GM19099 (cell line): ENCODE results near the gene ALKAL2.

Experiments
- POLR2A ChIP-seq: IDR thresholded peaks from 3 replicates; pipeline ENCODE4 v1.6.1; 2011; ENCODE audit warnings: low read depth; ENCODE audit not compliant: insufficient read length; ENCODE audit errors: extremely low read depth

ALKAL2 gene

DNA sequence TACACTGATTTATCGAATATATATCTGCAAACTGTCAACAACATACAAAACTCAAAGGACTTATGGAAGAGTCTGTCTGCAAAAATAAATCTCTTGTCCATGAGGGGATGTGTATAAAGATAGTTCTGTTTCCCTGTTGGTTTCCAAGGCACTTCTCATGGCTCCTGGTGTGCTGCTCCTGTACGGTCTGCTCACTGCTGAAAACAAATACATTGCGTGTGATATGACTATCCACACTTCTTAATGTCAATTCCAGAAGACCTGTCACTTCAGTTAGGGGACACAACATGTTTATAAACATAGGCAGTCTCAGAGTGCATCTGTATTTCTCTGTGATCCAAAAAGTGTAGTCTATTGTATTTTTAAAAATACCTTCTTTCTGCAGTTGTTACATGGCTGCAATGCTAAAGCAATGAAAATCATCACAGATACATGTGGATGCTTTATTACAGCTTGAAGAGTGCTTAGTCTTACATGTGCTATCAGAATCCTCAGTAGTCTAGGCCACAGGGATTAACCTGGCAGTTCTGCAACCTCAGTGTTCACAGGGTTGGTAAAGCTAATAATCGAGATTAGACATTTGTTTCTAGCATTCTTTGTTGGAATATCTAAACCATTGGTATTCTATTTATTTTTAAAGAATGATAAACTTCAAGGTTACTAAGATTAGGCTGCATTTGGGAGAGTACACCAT lies 7.8 kb downstream of the ALKAL2 start:
- no peak for TF ChIP-seq POLR2A

DNA sequence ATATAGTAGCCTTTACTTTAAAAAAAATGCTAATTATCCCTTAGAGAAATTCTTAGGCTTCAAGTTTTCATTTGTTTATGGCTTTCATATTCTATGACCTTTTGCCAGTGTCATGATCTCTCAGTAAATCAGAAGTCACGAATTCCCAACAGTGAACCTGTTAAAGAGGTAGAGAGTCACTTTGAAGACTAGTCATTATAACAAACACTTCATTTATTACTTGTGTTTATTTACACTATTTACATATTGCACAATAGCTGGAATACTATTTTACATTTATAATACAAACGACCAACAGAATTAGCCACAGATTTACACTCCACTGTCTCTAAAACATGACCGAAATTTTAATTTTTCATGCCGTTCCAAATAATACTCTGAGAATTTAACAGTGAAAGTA lies 8.5 kb downstream of the ALKAL2 start:
- no peak for TF ChIP-seq POLR2A

DNA sequence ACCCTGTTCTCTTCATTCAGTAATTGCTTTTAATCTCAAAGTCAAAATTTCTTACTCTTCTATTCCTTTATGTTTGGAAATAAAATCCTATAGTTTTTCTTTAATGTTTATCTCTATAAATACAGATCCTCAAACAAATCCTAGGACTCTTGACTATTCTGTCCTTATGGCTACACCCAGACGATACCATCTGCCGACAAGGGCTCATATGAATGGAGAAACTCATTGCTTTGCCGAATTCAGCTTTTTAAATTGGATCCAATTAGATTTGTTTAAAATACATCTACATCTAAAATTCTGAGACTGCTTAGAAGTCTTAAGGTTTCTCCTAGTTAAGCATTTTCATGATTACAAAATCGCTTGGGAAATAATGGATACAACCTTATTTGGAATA lies 9.0 kb downstream of the ALKAL2 start:
- TF ChIP-seq POLR2A, result no peak

DNA sequence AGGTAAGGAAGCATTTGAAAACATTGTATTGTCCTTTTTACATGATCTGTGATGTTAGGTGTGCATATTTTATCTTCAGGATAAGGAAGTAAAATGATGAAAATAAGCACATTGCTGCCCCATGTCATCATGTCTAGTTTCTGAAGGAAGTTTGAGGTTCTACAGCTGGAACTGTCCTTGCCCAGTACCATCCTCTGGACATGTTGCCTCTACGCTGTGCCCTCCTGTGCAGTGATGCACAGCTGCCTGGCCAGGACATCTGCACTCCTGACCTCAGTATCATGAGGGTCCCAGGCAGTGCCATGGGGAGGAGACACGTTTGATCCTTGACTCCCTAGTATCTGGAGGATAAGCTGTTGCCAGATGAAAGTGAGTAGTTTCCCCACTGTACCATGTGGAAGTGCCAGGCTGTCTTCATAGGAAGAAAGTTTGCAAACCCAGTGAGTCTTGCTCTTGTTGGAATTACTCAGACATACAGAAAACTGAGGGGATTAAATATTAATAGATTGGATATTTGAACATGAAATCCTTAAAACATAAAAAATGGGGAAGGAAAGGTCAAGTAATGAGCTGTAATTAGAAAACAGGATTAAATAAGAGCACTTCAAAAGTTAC lies 9.5 kb downstream of the ALKAL2 start:
- TF ChIP-seq POLR2A, result no peak

DNA sequence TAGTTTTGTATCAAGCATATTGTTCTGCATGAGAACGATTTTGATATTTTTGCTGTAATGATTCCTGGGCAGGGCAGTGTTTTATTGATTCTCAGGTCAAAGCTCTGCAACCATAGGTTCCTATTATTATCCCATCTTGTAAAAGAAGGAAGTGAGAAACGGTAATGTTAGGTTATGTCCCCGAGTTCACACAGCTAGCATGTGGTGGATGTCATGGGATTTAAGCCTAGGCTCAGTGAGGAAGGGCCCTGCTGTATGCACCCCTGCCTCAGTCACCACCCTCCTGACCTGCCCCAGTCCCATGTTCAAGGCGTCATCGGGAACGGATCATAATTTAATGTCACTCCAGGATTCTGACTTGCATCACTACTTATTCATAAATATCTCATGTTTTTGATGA lies 12.4 kb downstream of the ALKAL2 start:
- no peak for TF ChIP-seq POLR2A

DNA sequence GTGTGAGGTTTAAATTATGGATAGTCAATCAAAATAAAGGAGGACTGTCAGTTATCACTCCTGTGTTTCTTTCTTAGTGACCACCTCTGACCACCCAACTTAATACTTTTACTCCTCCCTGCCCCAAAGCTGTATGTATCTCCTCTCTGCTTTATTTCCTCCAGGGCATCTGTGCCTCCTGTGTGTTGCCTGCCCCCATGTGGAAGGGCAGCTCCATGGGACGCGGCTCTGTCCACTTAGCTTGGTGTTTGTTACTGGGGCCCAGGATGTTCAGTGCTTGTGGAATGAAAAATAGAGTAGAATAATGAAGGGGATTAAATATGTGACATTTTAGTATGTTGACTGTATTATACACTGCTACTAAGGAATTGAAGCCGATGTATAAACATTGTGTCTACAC lies 13.4 kb downstream of the ALKAL2 start:
- TF ChIP-seq POLR2A, result no peak

DNA sequence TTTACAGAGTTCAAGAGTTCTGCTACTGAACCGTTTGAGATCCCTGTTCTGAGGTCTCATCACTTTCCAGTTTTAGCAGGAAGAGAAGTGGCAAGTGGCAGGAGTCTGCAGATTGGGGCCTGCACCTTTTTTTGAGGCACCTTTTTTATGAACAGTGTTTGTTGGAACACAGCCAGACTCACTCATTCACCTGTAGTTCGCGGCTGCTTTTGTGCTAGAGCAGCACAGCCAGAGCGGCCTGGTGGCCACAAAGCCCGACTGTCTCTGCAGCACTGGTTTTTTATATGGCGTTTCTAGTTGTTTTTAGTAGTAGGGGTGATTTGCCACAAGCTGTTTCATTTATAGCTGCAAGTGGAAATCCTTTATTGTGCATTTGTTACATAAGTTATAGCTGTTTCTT lies 14.6 kb downstream of the ALKAL2 start:
- TF ChIP-seq POLR2A, result no peak

DNA sequence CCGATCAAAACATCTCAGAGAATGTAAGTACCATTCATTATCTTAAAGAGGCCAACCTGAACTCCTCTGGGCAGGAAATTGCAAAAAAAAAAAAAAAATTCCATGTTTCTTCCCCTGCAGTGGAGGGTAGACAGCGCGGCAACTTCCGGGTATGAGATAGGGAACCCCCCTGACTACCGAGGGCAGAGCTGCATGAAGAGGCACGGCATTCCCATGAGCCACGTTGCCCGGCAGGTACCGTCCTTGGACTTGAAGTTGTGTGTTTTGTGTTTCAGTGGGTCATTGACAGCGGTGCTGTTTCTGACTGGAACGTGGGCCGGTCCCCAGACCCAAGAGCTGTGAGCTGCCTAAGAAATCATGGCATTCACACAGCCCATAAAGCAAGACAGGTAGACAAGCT lies 16.0 kb downstream of the ALKAL2 start:
- no peak for TF ChIP-seq POLR2A

DNA sequence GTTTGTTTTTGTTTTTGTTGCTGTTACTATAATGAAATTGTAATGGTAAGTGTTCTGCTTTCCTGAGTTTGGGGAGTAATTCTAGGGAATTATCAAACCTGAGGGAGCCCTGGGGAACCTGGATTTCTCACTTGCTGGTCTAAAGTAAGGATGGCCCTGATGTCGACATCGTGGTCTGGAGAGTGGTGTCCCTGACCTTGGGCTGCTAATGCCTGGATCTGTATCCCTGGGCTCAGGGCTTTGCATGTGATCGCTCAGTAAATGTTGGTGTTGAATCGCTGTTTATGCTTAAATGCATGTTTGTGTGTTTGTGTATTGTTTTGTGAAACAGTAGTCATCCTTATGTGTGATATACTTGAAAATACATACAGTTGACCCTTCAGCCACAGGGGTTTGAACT lies 17.0 kb downstream of the ALKAL2 start:
- no peak for TF ChIP-seq POLR2A

DNA sequence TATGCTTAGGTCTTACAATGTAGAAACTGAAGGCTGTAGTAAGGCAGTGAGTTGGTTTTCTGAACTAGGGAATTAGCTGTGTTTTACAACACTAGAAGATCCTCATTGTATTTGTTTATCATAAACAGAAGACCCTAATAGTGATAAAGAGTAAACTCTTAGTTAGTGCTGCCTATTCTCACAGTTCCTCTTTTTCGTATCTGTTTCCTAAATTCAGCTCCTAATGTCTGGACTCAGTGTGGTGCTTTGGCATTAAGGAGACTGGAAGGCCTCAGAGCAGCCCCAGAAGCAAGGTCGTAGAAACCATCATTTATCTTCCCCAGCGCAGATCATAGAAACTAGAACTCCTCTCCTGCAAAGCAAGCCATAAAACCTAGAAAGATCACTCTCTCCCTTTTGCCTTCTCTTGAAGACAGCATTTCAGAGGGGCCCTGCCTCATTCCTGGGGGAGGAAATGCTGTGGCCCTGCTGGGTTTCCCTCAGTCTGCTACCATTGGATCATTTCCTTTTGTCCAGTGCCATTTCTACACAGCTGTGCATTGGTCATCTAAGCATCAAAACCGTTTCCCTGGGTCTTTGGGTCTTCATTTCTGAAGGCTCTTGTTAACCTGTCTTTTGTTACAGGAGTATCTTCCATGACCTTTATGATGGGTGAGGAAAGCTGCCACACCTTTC lies 18.4 kb downstream of the ALKAL2 start:
- no peak for TF ChIP-seq POLR2A

DNA sequence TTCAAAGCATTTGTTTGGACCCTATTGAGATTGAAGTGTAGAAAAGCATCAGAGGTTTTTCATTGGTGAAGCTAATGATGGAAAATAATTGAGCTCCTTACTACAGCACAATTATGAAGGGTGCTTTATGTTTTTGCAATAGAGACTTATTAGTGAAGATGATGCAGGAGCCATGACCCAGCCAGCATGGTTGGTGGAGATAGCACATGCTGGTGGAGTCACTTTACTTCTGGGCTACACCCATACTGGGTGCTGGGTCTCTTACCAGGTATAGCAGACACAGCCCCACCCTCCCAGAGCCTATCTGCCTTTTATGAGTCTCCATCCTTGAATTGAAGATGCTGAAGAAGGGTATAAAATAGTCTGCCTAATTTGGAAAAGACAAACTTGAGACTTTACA lies 19.6 kb downstream of the ALKAL2 start:
- TF ChIP-seq POLR2A, result no peak

DNA sequence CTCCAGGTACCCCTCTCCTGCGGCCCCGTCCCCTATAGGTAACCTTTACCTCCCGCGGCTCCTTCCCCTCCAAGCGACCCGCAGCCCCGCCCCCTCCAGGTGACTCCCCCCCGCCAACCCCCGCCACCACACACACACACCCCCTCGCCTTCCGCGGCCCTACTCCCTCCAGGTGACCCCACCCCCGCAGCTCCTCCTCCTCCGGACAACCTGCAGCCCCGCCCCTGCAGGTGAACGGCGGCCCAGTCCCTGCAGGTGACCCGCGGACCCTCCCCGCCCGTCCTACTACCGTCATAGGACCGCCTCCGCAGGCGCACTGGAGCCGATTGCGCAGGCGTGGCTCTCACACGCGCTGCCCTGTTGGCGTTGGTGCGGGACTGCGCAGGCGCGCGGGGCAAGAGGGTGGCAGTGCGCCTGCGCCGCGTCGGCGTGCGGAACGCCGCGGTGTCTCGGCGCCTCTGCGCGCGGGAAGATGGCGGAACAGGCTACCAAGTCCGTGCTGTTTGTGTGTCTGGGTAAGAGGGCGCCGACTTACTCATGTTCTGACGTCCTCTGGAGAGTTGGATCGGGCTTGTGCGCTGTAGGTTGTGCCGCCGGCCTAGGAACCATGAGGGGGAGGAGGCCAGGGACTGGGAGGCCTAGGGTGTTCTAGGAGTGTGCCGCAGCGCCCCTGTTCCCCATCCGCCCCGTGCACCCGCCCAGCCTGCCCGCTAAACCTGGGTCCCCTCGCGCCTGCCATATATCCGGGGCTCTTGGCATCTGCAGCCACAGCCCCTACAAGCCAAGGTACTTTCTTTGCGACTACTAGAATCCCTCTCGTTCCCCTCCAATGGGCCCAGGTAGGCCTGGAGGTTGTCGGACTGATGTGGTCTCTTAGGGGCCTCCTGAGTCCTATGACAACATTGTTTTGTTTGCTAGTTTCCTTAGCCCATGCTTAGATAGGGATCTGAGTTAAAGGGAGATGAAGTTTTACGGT lies 23.1 kb downstream of the ALKAL2 start, which contains the start of gene ACP1:
Gene ACP1 (plus strand): TSS at position 455 of the 976 bp plus-strand sequence. CDS start 18 bp downstream, at position 473.
- peak; percentile 92 for TF ChIP-seq POLR2A

DNA sequence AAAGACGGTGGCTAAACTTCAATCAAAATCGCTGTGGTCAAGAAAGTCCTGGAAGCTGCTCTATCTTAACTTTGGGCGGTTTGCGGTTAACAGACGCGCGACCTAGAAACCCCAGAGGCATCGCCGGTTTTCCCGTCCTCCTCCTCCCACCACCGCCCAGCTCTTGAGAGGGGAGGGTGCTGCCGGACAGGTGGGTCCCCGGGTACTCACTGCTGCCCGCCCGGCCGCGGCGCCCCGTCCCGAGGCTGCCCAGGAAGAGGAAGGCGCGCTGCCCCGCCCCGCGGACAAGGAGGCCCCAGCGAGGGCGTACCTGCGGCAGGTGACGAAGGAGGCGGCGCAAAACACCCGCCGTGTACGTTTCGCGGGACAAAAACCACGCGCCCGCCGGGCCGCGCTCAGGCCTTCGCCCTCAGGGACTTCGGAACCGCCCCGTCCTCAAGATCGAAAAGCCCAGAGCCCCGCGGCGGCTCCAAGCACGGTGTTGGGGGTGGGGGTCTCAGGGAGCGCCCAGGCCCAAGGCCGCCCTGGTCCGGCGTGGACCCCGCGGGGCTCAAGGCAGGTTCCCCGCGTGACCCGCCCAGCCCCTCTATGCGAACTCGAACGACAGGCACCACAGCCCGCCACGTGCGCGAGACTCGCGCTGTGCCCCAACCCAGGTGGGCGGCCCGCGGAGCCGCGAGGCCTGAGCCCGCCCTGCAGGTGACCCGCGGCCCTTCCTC lies 24.0 kb downstream of the ALKAL2 start, which contains the start of gene SH3YL1:
Gene SH3YL1 (minus strand): TSS at position 259 of the 719 bp plus-strand sequence. CDS start 48 bp downstream, at position 211.
- TF ChIP-seq POLR2A, result no peak
